AG04449 (cell line): ENCODE measurements around the gene MAB21L1.

Experiments
- CTCF ChIA-PET: fragments of 350-600 bp; formaldehyde crosslinking; extraction: SDS; loops from one replicate; lab custom pipeline; 2021; ENCODE audit warnings: antibody characterized with exemption; lab: Yijun Ruan, JAX
- POLR2A ChIA-PET: fragments of 400-600, 350-600 bp; formaldehyde crosslinking; extraction: SDS; loops from one replicate; lab custom pipeline; 2020; ENCODE audit warnings: antibody characterized with exemption, inconsistent platforms; lab: Yijun Ruan, JAX
- DNase-seq: peaks from one replicate; pipeline ENCODE4 v3.0.0-alpha.2; 2010; ENCODE audit warnings: low read depth, low spot score
- H3K4me3 ChIP-seq: 2 replicates; pipeline ENCODE4 v1.5.1; 2011; ENCODE audit warnings: low read depth, mild to moderate bottlenecking, control low read depth, low read length
- TF ChIP-seq, protein P1 (sequence below): IDR thresholded peaks from one replicate; pipeline ENCODE4 v1.5.1; 2011; ENCODE audit warnings: mild to moderate bottlenecking, moderate library complexity, low read length, control low read depth, inconsistent platforms; ENCODE audit not compliant: insufficient read depth; ENCODE audit errors: missing control alignments

The MAB21L1 gene

DNA sequence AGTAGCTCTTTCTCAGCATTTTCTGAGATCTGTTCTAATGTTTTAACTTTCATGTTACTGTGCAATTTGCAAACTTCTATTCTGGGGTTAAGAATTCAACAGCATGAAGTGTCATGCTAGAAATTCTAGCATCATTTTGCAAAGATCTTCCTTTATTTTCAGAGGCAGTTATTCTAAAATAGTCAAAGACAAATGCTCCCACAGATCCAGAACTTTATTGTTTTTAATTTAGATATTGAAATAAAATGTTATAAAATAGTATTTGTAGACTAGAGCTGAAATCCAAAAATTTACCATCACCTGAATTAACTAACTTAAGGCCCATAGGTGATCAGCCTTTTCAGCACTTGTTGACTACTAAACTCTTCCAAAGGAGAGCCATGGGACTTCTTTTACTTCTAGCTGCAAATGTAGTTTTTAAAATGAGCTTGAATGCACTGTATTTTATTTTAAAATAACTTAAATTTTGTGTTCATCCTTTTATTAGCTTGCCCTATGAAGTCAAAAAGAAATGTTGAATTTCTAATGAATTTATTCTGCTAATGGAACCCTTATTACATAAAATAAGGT, 3.2 kb downstream of the MAB21L1 start:
- H3K4me3 ChIP-seq, result no peak overlapping the region; the same call in 1 of the 2 replicates
- TF ChIP-seq, protein P1, sequence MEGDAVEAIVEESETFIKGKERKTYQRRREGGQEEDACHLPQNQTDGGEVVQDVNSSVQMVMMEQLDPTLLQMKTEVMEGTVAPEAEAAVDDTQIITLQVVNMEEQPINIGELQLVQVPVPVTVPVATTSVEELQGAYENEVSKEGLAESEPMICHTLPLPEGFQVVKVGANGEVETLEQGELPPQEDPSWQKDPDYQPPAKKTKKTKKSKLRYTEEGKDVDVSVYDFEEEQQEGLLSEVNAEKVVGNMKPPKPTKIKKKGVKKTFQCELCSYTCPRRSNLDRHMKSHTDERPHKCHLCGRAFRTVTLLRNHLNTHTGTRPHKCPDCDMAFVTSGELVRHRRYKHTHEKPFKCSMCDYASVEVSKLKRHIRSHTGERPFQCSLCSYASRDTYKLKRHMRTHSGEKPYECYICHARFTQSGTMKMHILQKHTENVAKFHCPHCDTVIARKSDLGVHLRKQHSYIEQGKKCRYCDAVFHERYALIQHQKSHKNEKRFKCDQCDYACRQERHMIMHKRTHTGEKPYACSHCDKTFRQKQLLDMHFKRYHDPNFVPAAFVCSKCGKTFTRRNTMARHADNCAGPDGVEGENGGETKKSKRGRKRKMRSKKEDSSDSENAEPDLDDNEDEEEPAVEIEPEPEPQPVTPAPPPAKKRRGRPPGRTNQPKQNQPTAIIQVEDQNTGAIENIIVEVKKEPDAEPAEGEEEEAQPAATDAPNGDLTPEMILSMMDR, result no peak
- DNase-seq, result no peak
- ChIA-PET CTCF (interaction anchor here (1.3 kb wide), 1 partner anchor 247 kb away, joined by 3 read pairs; no protein-coding TSS in a partner anchor), POLR2A (no interaction called here)

DNA sequence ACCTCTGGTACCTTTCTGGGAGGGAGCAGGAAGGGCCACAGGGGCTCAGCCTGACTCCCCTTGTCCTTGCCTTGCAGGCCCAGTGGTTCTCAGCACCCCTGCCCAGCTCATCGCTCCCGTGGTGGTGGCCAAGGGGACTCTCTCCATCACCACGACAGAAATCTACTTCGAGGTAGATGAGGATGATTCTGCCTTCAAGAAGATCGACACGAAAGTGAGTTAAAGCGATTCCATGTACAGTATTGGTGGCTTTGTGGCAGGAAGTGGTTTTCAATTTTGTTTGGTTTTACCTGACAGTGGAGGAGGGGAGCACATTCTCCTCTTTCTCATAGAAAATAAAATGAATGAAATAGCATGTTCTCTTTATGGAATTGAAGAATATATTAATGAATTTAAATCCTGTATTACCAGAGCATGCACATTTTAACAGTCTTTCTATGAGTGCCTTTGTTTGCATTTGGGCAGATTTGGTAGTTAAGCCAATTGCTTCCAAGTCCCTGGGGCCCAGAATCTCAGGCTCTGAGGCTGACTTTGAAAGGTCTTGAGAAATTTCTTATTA, 4.1 kb downstream of the MAB21L1 start:
- no peak overlapping the region for H3K4me3 ChIP-seq
- TF ChIP-seq, protein P1, result no peak
- DNase-seq, result no peak
- POLR2A ChIA-PET, result no interaction called here
- CTCF ChIA-PET, result interaction anchor here (1.3 kb wide), 1 partner anchor 248 kb away, joined by 3 read pairs; no protein-coding TSS in a partner anchor

DNA sequence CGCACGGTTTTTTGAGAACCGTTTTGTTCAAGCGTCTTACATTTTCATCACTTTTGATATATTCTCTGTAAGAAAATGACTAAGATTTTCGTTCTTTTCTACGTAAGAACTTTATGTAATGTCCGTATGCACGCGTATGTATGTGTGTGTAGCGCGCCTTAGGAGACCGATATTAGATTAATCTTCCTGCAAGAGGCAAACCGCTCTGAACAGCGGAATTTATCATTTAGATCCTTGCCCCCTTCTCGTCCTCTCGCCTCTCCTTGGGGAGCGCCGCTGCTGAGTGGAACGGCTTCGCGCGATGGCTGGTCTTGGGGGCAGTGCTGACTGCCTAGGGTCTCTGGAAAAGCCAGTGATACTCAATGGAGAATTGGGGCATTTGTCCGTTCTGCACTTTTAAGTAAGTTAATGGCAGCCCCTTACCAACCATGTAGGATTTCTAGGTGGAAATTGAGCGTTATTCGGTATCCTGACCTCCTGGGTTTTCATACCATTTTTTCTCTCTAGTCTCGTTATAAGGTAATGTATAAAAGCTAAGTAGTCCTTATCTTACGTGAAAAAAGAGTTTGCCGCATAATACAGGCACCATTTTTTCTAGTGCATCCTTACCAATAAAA, 4.7 kb downstream of the MAB21L1 start:
- POLR2A ChIA-PET, result no interaction called here
- no peak for DNase-seq
- TF ChIP-seq, protein P1, result no peak
- CTCF ChIA-PET, result no interaction called here
- H3K4me3 ChIP-seq, result no peak overlapping the region

DNA sequence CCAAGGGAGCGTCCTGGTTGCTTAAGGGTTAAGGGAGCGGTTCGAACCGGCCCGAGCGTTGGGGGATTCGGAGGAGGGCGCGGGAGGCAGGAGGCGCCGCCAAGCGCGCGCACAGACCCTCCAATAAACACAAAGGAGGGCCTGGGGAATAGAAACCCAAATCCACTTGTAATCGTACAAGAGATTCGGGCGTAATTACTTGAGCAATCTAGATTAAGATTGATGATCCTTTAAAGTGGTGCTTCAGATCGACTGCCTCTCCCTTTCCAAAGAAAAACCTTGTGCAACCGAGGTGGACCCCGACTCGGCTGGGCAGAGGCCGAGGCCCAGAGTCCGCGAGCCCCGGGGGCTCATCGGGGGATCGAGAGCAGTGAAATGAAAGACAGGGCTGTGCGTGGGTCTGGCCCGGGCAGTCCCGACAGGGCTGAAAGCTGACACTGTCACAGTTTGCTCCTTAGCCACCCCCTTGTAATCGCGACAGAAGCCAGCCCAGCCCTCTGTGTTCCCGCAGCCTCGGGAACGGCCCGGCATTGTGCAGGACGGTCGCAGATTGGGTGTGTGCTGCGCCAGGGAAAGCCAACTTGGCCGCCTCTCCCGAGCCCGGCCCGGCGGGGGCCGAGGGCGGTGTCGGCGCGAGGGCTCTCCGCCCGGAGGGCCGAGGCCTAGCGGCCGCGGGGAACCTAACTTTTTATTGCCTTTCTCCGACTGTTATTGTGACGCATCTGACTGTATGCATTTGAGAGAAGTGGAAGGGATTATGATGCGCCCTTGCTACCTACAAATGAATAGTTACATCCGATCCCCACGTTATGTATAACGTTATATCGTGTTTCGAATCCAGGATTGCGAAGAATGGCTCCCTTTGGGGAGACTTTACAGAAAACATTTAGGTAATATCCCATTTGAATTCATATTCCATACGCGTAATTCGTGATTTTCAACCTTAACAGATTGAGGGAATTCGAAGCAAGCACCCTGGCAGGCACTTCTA, 5.5 kb downstream of the MAB21L1 start:
- H3K4me3 ChIP-seq, result no peak overlapping the region
- ChIA-PET POLR2A (no interaction called here), CTCF (no interaction called here)
- TF ChIP-seq, protein P1, result no peak
- no peak for DNase-seq

DNA sequence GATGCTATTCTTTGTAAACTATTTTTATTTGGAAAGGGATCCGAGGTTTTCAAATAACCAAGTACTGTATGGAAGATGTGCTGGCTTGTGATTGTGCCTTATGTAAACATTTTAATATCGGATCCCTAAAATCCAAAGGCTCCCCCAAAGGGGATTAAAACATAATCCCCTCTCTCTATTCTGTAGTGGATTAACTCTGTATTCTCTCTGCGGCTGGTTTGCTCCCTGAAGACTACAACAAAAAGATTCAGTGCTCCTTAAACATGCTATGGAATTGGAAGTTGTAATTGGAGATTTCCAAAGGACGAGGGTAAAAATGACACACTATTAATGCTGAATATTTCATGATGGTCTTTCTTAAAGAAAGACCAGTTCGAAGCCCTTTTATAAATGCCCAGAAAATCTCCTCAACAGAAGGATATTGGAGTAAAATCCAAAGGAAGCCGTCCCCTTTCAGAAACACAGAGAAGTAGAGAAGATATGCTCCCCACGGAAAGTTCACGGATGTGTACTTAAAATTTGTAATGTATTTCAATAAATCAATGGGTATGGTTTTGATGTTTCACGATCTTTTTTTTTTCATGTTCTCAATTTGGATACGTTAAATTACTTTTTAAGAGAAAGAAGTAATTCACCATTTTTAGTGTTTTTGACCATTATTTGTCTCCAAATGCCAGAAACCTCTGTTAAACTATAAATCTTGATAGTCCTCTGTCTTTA, 6.5 kb downstream of the MAB21L1 start:
- DNase-seq, result no peak
- POLR2A ChIA-PET, result no interaction called here
- TF ChIP-seq, protein P1, result no peak
- CTCF ChIA-PET, result no interaction called here
- no peak overlapping the region for H3K4me3 ChIP-seq
